Activated CD4-positive, alpha-beta T cell treated with anti-CD3 and anti-CD28 coated beads for 36 hours (primary cell): Measurements from ENCODE around the gene ZNF835. TPM values are rescaled to one million over a fixed set of nuclear protein-coding genes. Genes with fewer than 3 reads are reported as not detected.
"Not testable (repeated sequence)": the region's sequence is repeated elsewhere in the genome, so short reads cannot be mapped to it uniquely, and the experiment has no call there.

Source experiments
- ATAC-seq: fragments of 200-7000 bp; cut with Tn5 transposase; one replicate; pipeline ENCODE4 v1.10.0; 2021; ENCODE audit warnings: mild to moderate bottlenecking, moderate library complexity
- CTCF ChIA-PET: fragments of 350-600 bp; sonication (Branson Sonifier 250); formaldehyde crosslinking; loops from one replicate; lab custom pipeline; 2021; ENCODE audit warnings: antibody characterized with exemption; lab: Charles Lee
- POLR2A ChIA-PET: fragments of 350-600 bp; sonication (Branson Sonifier 250); formaldehyde crosslinking; loops from one replicate; lab custom pipeline; 2021; ENCODE audit warnings: antibody characterized with exemption, inconsistent platforms; lab: Charles Lee
- DNase-seq: peaks from one replicate; pipeline ENCODE4 v3.0.0-alpha.2; 2020
- H3K27ac Mint-ChIP-seq: one replicate; pipeline ENCODE4 v1.8.0; 2021; ENCODE audit warnings: mixed read lengths
- H3K27me3 Mint-ChIP-seq: one replicate; pipeline ENCODE4 v1.8.0; 2021; ENCODE audit warnings: mixed read lengths
- H3K36me3 Mint-ChIP-seq: one replicate; pipeline ENCODE4 v1.8.0; 2021; ENCODE audit warnings: low read depth, mixed read lengths
- H3K4me1 Mint-ChIP-seq: one replicate; pipeline ENCODE4 v1.8.0; 2021; ENCODE audit warnings: mixed read lengths
- H3K4me3 Mint-ChIP-seq: one replicate; pipeline ENCODE4 v1.8.0; 2021; ENCODE audit warnings: mild to moderate bottlenecking, moderate library complexity, mixed read lengths
- H3K9me3 Mint-ChIP-seq: one replicate; pipeline ENCODE4 v1.8.0; 2021; ENCODE audit warnings: low read depth, mixed read lengths
- intact Hi-C, 2 experiments: fragments of 100-400 bp; cut with DNase I in 1 of 2; cut with micrococcal nuclease in 1 of 2; formaldehyde crosslinking; loops; one replicate each; pipeline versions ENCODE4 v1.14.2 to v1.15.1; 2022 to 2024; cut with DNase I, micrococcal nuclease
- total RNA-seq, 2 experiments: library from RNA; stranded (reverse); gene quantifications; one replicate each; pipeline ENCODE4 v1.2.3, GENCODE V29; 2021

ZNF835 gene
- total RNA-seq, 2 experiments from 2014 or later = 2.8 to 4.5 TPM

- Mint-ChIP-seq H3K4me3 (no peak overlapping the region), H3K36me3 (peaks cover 16% of the 10 kb centered on the region), H3K9me3 (peaks cover 22% of the 10 kb centered on the region), H3K27ac (no peak overlapping the region), H3K4me1 (no peaks in the 10 kb centered on the region), H3K27me3 (no peaks in the 10 kb centered on the region)
- ChIA-PET CTCF (no interaction called here), POLR2A (no interaction called here)
- intact Hi-C loops = no loop called here
- DNase-seq (no peak), ATAC-seq (no peak)
Measured at GRCh38 chr19:56687031-56687430, 15.5 kb upstream of the ZNF835 start.

- Mint-ChIP-seq H3K4me3 (no peak overlapping the region), H3K4me1 (no peaks in the 10 kb centered on the region), H3K36me3 (peaks cover 14% of the 10 kb centered on the region), H3K27ac (no peak overlapping the region), H3K27me3 (no peaks in the 10 kb centered on the region), H3K9me3 (peaks cover 17% of the 10 kb centered on the region)
- DNase-seq = no peak
- CTCF ChIA-PET = no interaction called here
- ATAC-seq = no peak
- POLR2A ChIA-PET = no interaction called here
- intact Hi-C loops = no loop called here
Measured at GRCh38 chr19:56683116-56683515, 11.6 kb upstream of the ZNF835 start.

DNA sequence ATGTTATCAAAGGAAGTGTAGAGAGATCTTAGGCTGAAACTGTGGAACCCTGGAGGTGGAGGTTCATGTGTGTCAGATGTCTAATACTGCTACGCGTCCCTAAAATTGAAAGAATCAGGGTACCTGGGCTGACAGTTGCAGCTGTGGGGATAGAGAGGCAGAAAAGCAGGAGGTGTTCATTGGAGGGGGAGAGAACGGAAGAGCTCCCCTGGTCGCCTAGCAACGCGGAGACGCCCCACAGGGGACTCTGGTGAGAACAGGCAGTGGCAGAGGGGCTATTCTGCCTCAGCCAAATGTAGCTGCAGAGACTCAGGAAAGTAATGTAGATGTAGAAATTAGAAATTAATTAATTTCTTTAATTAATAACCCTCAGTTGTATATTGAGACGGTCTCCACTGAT is 10.1 kb upstream of the ZNF835 start:
- Mint-ChIP-seq H3K27ac (no peak overlapping the region), H3K36me3 (peaks cover 9% of the 10 kb centered on the region), H3K9me3 (peaks cover 14% of the 10 kb centered on the region), H3K27me3 (no peaks in the 10 kb centered on the region), H3K4me1 (no peaks in the 10 kb centered on the region), H3K4me3 (no peak overlapping the region)
- intact Hi-C loops = no loop called here
- no peak for DNase-seq
- ATAC-seq = no peak
- CTCF ChIA-PET = no interaction called here
- POLR2A ChIA-PET = no interaction called here

DNA sequence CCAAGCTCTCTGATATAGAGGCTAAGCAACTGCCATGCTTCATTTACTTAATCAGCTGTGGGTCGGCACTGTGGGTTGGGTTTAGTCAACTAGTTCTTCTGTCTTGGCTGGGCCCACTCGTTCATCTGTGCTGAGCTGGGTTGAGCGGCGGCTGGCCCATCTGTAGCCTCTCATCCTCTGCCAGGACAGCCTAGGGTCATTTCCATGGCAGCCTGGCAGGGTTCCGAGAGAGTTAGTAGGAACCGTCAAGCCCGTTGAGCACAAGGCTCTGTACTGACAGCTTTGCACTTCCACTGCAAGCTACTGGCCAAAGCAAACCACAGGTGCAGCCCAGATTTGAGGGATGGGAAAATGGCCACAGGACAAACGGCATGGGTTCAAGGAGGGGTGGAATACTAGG is 6.6 kb upstream of the ZNF835 start:
- no peak overlapping the region for H3K4me3 Mint-ChIP-seq
- H3K9me3 Mint-ChIP-seq = peaks cover 9% of the 10 kb centered on the region
- ChIA-PET POLR2A (no interaction called here), CTCF (no interaction called here)
- peaks cover 2% of the 10 kb centered on the region for H3K36me3 Mint-ChIP-seq
- intact Hi-C loops = no loop called here
- no peak for DNase-seq
- no peaks in the 10 kb centered on the region for H3K27me3 Mint-ChIP-seq
- no peaks in the 10 kb centered on the region for H3K4me1 Mint-ChIP-seq
- ATAC-seq = no peak
- H3K27ac Mint-ChIP-seq = no peak overlapping the region

- POLR2A ChIA-PET, intact Hi-C loops, CTCF ChIA-PET, H3K27ac Mint-ChIP-seq, ATAC-seq, H3K27me3 Mint-ChIP-seq, H3K9me3 Mint-ChIP-seq, H3K4me3 Mint-ChIP-seq, DNase-seq: not testable (repeated sequence)
- peaks cover 18% of the 10 kb centered on the region for H3K36me3 Mint-ChIP-seq
- H3K4me1 Mint-ChIP-seq = peaks cover 11% of the 10 kb centered on the region
Measured at GRCh38 chr19:56672610-56673009, 1.1 kb upstream of the ZNF835 start.

GRCh38 chr19:56670961-56671612 is 470 bp downstream of the ZNF835 start:
- Mint-ChIP-seq H3K27ac (peak overlapping the region; percentile 87), H3K4me3 (peak overlapping the region; percentile 84), H3K9me3 (peaks cover 7% of the 10 kb centered on the region), H3K4me1 (peaks cover 11% of the 10 kb centered on the region), H3K27me3 (no peaks in the 10 kb centered on the region), H3K36me3 (peaks cover 22% of the 10 kb centered on the region)
- CTCF ChIA-PET = no interaction called here
- DNase-seq (peak; percentile 10), ATAC-seq (peak; percentile 55)
- intact Hi-C loops = loop anchor here in 1 of 2 experiments (1.0 to 2.0 kb wide), 7 partner anchors 76 to 356 kb away; partner anchors contain the start of genes ZFP28, ZNF470, ZNF471 and ZNF582
- POLR2A ChIA-PET = no interaction called here

- H3K4me1 Mint-ChIP-seq = peaks cover 11% of the 10 kb centered on the region
- POLR2A ChIA-PET = no interaction called here
- peak overlapping the region; percentile 84 for H3K4me3 Mint-ChIP-seq
- peak overlapping the region; percentile 26 for H3K27ac Mint-ChIP-seq
- CTCF ChIA-PET = no interaction called here
- no peaks in the 10 kb centered on the region for H3K27me3 Mint-ChIP-seq
- DNase-seq (no peak), ATAC-seq (no peak)
- H3K36me3 Mint-ChIP-seq = peaks cover 25% of the 10 kb centered on the region
- intact Hi-C loops = loop anchor here in 1 of 2 experiments (2.0 kb wide), 2 partner anchors 164 to 356 kb away; partner anchors contain the start of genes ZNF471 and ZSCAN5A
- peaks cover 8% of the 10 kb centered on the region for H3K9me3 Mint-ChIP-seq
Measured at GRCh38 chr19:56670401-56670960, 1.1 kb downstream of the ZNF835 start.

GRCh38 chr19:56668676-56669075 is 2.9 kb downstream of the ZNF835 start:
- ATAC-seq = no peak
- intact Hi-C loops = no loop called here
- no peak overlapping the region for H3K27ac Mint-ChIP-seq

GRCh38 chr19:56667311-56667870 is 4.2 kb downstream of the ZNF835 start:
- peaks cover 48% of the 10 kb centered on the region for H3K36me3 Mint-ChIP-seq
- peaks cover 14% of the 10 kb centered on the region for H3K9me3 Mint-ChIP-seq
- POLR2A ChIA-PET = no interaction called here
- H3K27ac Mint-ChIP-seq = no peak overlapping the region
- CTCF ChIA-PET = no interaction called here
- ATAC-seq (no peak), DNase-seq (no peak)
- intact Hi-C loops = no loop called here
- no peaks in the 10 kb centered on the region for H3K27me3 Mint-ChIP-seq
- H3K4me3 Mint-ChIP-seq = no peak overlapping the region
- H3K4me1 Mint-ChIP-seq = peaks cover 11% of the 10 kb centered on the region

More at GRCh38 chr19:56668676-56669075, 2.9 kb downstream of the ZNF835 start:
- ChIA-PET POLR2A (no interaction called here), CTCF (interaction anchor here (0.6 kb wide), 1 partner anchor 200 kb away, joined by 3 read pairs; no protein-coding TSS in a partner anchor)
- DNase-seq = no peak
- Mint-ChIP-seq H3K4me3 (no peak overlapping the region), H3K36me3 (peaks cover 40% of the 10 kb centered on the region), H3K4me1 (peaks cover 11% of the 10 kb centered on the region), H3K9me3 (peaks cover 13% of the 10 kb centered on the region), H3K27me3 (no peaks in the 10 kb centered on the region)

DNA sequence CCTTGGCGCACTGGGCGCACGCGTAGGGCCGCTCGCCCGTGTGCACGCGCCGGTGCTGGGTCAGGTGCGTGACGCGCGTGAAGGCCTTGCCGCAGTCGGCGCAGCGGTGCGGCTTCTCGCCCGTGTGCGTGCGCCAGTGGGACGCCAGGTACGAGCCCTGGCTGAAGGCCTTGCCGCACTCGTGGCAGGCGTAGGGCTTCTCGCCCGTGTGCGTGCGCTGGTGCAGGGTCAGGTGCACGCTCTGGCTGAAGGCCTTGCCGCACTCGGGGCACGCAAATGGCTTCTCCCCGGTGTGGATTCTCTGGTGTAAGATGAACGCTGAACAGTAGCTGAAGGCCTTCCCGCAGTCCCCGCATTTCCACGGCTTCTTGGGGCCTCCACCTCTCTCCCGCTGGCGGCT is 7.0 kb downstream of the ZNF835 start:
- ChIA-PET POLR2A (no interaction called here), CTCF (no interaction called here)
- Mint-ChIP-seq H3K36me3 (peaks cover 55% of the 10 kb centered on the region), H3K27ac (no peak overlapping the region), H3K27me3 (no peaks in the 10 kb centered on the region), H3K4me3 (no peak overlapping the region), H3K9me3 (peaks cover 22% of the 10 kb centered on the region), H3K4me1 (no peaks in the 10 kb centered on the region)
- DNase-seq = no peak
- no peak for ATAC-seq
- intact Hi-C loops = no loop called here

GRCh38 chr19:56663931-56664500 is 7.5 kb downstream of the ZNF835 start:
- no peaks in the 10 kb centered on the region for H3K4me1 Mint-ChIP-seq
- DNase-seq (no peak), ATAC-seq (no peak)
- H3K9me3 Mint-ChIP-seq = peaks cover 25% of the 10 kb centered on the region
- H3K27me3 Mint-ChIP-seq = no peaks in the 10 kb centered on the region
- H3K36me3 Mint-ChIP-seq = peaks cover 58% of the 10 kb centered on the region
- no peak overlapping the region for H3K4me3 Mint-ChIP-seq
- no peak overlapping the region for H3K27ac Mint-ChIP-seq
- ChIA-PET CTCF (no interaction called here), POLR2A (no interaction called here)
- intact Hi-C loops = no loop called here
